MM.1S (cell line): ENCODE measurements around the gene TMEM37.

Experiments
- DNase-seq: peaks from one replicate; pipeline ENCODE4 v3.0.0-alpha.2; 2015
- H2AFZ ChIP-seq: fragments of 300-600 bp; sonication (generic); 2 replicates; pipeline ENCODE4 v1.6.0; 2016; ENCODE audit warnings: antibody characterized with exemption, low read length
- H3F3A ChIP-seq: fragments of 300-600 bp; sonication (generic); 2 replicates; pipeline ENCODE4 v1.6.1; 2016; ENCODE audit warnings: mild to moderate bottlenecking, antibody characterized with exemption, low read length, moderate library complexity, mixed read lengths; ENCODE audit not compliant: insufficient read depth
- H3K27ac ChIP-seq: fragments of 300-600 bp; sonication (generic); 2 replicates; pipeline ENCODE4 v1.5.1; 2016; ENCODE audit warnings: mild to moderate bottlenecking, low read length
- H3K27me3 ChIP-seq: fragments of 300-600 bp; sonication (generic); replicated peaks from 2 replicates; pipeline ENCODE4 v1.6.0; 2016; ENCODE audit warnings: low read length; ENCODE audit not compliant: insufficient read depth
- H3K36me3 ChIP-seq: fragments of 300-600 bp; sonication (generic); replicated peaks from 2 replicates; pipeline ENCODE4 v1.6.1; 2016; ENCODE audit warnings: mild to moderate bottlenecking, low read length, mixed read lengths; ENCODE audit not compliant: insufficient read depth
- H3K4me1 ChIP-seq: fragments of 300-600 bp; sonication (generic); 2 replicates; pipeline ENCODE4 v1.6.1; 2016; ENCODE audit warnings: low read length, mixed read lengths
- H3K4me2 ChIP-seq: fragments of 300-600 bp; sonication (generic); 2 replicates; pipeline ENCODE4 v1.6.0; 2016; ENCODE audit warnings: low read depth, low read length
- H3K4me3 ChIP-seq: fragments of 300-600 bp; sonication (generic); 2 replicates; pipeline ENCODE4 v1.5.1; 2016; ENCODE audit warnings: low read length, mixed read lengths
- H3K79me2 ChIP-seq: fragments of 300-600 bp; sonication (generic); 2 replicates; pipeline ENCODE4 v1.6.1; 2016; ENCODE audit warnings: mixed run types, low read length, mixed read lengths
- H3K9ac ChIP-seq: fragments of 300-600 bp; sonication (generic); 2 replicates; pipeline ENCODE4 v1.6.1; 2016; ENCODE audit warnings: low read length, mixed read lengths
- H3K9me2 ChIP-seq: fragments of 300-600 bp; sonication (generic); replicated peaks from 2 replicates; pipeline ENCODE4 v1.6.1; 2016; ENCODE audit warnings: mild to moderate bottlenecking, low read length, mixed read lengths; ENCODE audit not compliant: insufficient read depth
- H3K9me3 ChIP-seq: fragments of 300-600 bp; sonication (generic); replicated peaks from 2 replicates; pipeline ENCODE4 v1.6.1; 2016; ENCODE audit warnings: mild to moderate bottlenecking, low read length, mixed read lengths; ENCODE audit not compliant: insufficient read depth
- H4K20me1 ChIP-seq: fragments of 300-600 bp; sonication (generic); 2 replicates; pipeline ENCODE4 v1.6.1; 2016; ENCODE audit warnings: mild to moderate bottlenecking, low read length, moderate library complexity, mixed read lengths; ENCODE audit not compliant: insufficient read depth
- EZH2 ChIP-seq: fragments of 300-600 bp; sonication (generic); optimal IDR thresholded peaks from 2 replicates; pipeline ENCODE3; 2017; ENCODE audit warnings: low read depth, mild to moderate bottlenecking, antibody characterized with exemption, low read length, mixed read lengths
- EZH2phosphoT487 ChIP-seq: fragments of 300-600 bp; sonication (generic); IDR thresholded peaks from 2 replicates; pipeline ENCODE4 v1.6.1; 2018; ENCODE audit warnings: antibody characterized with exemption, low read length
- TF ChIP-seq, protein P1 (sequence below): fragments of 300-600 bp; sonication (generic); IDR thresholded peaks from 2 replicates; pipeline ENCODE4 v1.5.1; 2016; ENCODE audit warnings: antibody characterized with exemption, low read length, mixed read lengths

Gene TMEM37

GRCh38 chr2:119417908-119418307, 13.7 kb upstream of the TMEM37 start:
- no peaks in the 10 kb centered on the region for H4K20me1 ChIP-seq
- H3K9me3 ChIP-seq = no peaks in the 10 kb centered on the region
- no peak for DNase-seq
- H3K4me2 ChIP-seq = no peak overlapping the region
- TF ChIP-seq EZH2 = no peak
- TF ChIP-seq EZH2phosphoT487 = no peak
- TF ChIP-seq, protein P1, sequence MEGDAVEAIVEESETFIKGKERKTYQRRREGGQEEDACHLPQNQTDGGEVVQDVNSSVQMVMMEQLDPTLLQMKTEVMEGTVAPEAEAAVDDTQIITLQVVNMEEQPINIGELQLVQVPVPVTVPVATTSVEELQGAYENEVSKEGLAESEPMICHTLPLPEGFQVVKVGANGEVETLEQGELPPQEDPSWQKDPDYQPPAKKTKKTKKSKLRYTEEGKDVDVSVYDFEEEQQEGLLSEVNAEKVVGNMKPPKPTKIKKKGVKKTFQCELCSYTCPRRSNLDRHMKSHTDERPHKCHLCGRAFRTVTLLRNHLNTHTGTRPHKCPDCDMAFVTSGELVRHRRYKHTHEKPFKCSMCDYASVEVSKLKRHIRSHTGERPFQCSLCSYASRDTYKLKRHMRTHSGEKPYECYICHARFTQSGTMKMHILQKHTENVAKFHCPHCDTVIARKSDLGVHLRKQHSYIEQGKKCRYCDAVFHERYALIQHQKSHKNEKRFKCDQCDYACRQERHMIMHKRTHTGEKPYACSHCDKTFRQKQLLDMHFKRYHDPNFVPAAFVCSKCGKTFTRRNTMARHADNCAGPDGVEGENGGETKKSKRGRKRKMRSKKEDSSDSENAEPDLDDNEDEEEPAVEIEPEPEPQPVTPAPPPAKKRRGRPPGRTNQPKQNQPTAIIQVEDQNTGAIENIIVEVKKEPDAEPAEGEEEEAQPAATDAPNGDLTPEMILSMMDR = no peak
- no peaks in the 10 kb centered on the region for H3K27me3 ChIP-seq
- H2AFZ ChIP-seq = no peak overlapping the region
- H3K9ac ChIP-seq = no peak overlapping the region
- no peaks in the 10 kb centered on the region for H3F3A ChIP-seq
- H3K4me3 ChIP-seq = no peak overlapping the region
- 0 out of 2 replicates have a peak, but pooled peaks cover 6% of the 10 kb centered on the region for H3K4me1 ChIP-seq
- H3K36me3 ChIP-seq = no peaks in the 10 kb centered on the region
- H3K27ac ChIP-seq = no peak overlapping the region
- no peaks in the 10 kb centered on the region for H3K9me2 ChIP-seq
- H3K79me2 ChIP-seq = no peaks in the 10 kb centered on the region

DNA sequence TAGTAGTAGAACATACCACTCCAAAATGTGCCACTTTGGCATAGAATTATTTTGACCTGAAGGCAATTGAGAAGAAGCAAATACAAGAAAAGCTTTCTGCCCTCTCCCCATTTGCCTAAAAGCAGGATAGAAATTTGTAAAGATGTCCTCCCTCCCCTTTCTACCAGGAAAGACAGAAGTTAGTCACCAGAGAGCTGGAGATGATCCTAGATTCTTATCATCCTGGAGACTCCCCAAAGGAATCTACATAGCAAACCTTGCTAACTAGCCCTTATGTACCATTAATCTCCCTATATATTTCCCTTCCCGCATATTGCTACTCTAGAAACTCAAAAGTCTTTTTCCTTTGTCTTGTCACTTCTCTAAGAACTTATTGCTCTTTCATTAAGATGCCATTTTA, 12.6 kb upstream of the TMEM37 start:
- DNase-seq = no peak
- Histone ChIP-seq H3F3A (no peaks in the 10 kb centered on the region), H4K20me1 (no peaks in the 10 kb centered on the region), H3K4me2 (no peak overlapping the region), H3K79me2 (no peaks in the 10 kb centered on the region), H3K36me3 (no peaks in the 10 kb centered on the region), H3K9me3 (no peaks in the 10 kb centered on the region), H3K27me3 (no peaks in the 10 kb centered on the region), H3K4me3 (no peak overlapping the region), H3K4me1 (0 out of 2 replicates have a peak, but pooled peaks cover 6% of the 10 kb centered on the region), H3K9me2 (no peaks in the 10 kb centered on the region), H3K9ac (no peak overlapping the region), H3K27ac (no peak overlapping the region), H2AFZ (no peak overlapping the region)
- TF ChIP-seq, protein P1 = no peak
- no peak for TF ChIP-seq EZH2
- no peak for TF ChIP-seq EZH2phosphoT487

DNA sequence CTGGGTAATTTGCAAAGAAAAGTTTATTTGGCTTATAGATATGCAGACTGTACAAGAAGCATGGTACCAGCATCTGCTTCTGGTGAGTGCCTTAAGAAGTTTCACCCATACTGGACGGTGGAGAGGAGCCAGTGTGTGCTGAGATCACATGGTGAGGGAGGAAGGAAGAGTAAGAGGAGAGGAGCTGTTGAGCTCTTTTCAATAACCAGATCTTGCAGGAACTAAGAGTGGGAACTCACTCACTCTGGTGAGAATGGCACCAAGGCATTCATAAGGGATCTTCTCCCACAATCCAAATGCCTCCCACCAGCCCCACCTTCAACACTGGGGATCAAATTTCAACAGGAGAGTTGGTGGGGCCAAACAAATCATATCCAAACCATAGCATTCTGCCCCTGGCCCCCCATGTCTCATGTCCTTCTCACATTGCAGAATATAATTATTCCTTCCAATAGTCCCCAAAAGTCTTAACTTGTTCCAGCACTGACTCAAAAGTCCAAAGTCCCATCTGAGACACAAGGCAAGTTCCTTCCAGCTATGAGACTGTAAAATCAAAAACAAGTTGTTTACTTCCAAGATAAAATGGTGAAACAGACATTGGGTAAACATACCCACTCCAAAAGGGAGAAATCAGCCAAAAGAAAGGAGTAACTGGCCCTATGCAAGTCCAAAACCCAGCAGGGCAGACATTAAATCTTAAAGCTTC, 11.7 kb upstream of the TMEM37 start:
- H3F3A ChIP-seq = no peaks in the 10 kb centered on the region
- no peaks in the 10 kb centered on the region for H3K79me2 ChIP-seq
- no peaks in the 10 kb centered on the region for H3K36me3 ChIP-seq
- no peak overlapping the region for H3K4me2 ChIP-seq
- H2AFZ ChIP-seq = no peak overlapping the region
- 0 out of 2 replicates have a peak, but pooled peaks cover 6% of the 10 kb centered on the region for H3K4me1 ChIP-seq
- no peak overlapping the region for H3K4me3 ChIP-seq
- TF ChIP-seq EZH2phosphoT487 (no peak), EZH2 (no peak)
- TF ChIP-seq, protein P1 = no peak
- no peak overlapping the region for H3K27ac ChIP-seq
- H3K9me3 ChIP-seq = no peaks in the 10 kb centered on the region
- no peak overlapping the region for H3K9ac ChIP-seq
- H3K9me2 ChIP-seq = no peaks in the 10 kb centered on the region
- no peaks in the 10 kb centered on the region for H4K20me1 ChIP-seq
- DNase-seq = no peak
- H3K27me3 ChIP-seq = no peaks in the 10 kb centered on the region
